Activated T-cell treated with anti-CD3 and anti-CD28 coated beads for 4 hours (primary cell): Measurements from ENCODE around the gene CAMTA1.

Source experiments
- DNase-seq: peaks from one replicate; pipeline ENCODE4 v3.0.0-alpha.2; 2020

CAMTA1 gene

DNA sequence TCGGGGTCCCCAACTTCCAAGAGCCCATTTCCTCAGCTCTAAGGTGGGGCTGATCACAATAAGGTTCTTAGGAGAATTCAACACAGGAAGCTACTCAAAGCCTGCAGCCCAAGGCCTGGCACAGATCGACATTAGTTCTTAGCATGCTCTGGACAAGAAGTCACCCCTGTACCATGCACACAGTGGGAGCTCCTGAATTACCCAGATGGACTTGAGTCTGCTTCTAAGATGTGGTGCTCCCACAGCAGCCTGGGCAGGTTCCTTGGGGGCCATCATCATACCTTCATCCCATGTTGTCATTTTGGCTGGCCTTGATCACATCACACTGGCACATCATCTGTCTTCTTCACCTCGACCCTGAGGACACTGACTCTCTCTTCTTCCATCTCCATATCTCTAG is 832.6 kb downstream of the CAMTA1 start:
- no peak for DNase-seq

DNA sequence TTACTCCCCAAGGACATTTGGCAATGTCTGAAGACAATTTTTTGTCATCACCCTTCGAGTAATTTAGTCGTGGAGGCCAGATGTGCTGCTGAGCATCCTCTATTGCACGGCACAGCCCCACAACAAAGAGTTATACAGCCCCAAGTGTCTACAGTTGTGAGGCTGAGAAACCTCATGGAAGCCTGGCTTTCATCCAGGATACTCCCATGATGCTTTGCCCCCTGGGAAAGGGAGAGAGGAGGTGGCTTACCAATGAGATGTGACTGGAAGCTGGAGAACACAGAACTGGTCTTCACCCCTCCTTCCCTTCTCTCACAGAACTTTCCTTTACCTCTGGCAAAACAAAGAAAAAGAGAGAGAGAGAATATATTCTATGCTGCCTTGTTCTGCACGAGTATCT is 834.9 kb downstream of the CAMTA1 start:
- no peak for DNase-seq

DNA sequence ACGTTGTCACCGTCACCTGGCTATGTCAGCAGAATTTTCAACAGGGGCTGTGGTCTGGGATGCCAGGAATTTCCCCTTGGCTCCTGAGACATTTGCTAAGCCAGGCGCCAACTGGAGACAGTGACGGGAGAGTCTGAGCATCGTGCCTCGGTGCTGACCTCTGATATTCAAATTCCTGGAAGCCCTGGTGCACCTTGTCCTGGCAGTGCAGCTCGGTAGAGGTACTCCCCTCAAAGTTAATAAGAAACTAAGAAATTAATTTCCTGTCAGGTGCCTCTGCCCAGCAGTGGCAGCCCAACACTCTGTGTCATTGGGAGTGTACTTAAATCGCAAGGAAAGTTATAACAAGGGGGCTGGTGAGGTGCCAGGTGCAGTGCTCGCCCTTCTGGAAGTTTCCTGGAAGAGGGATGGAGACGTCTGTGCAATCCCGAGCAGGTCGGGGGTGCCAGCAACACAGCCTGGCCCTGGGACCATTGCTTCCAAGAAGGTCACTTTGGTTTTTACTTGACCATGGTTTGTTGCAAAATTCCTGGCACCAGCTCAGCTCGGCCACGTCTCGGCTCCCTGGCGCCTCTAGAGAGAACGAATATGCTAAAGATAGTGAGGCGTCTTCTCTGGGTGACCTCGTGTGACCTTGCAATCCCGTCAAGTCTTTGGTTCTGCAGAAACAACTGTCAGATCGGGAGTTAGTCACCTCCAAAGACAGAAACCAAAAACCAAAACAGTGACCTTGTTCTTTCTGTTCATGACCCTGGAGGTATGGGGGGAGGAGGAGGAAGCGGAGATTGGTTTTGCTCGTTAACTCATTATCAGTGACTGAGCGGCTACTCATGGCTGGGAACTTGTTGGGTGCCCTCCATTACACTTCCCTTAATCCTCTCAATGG is 836.3 kb downstream of the CAMTA1 start:
- DNase-seq: no peak

DNA sequence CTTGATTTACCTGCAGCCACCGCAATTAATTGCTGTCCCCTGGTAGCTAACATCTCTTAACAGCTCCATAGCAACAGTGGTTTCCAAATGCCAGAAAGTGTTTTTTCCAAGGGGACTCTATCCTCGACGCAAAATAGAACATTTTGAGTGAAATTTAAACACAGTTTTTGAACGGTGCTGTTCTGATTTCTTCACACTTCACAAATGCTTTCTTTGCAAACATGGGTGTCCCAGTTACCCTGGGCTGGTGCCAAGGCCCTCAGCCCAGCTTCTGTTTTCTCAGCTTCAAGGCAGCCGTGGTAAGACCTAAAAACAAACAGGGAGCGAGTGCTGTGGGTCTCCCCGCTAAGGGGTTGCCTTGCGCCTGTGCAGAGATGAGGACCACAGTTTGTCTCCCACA is 838.6 kb downstream of the CAMTA1 start:
- no peak for DNase-seq

DNA sequence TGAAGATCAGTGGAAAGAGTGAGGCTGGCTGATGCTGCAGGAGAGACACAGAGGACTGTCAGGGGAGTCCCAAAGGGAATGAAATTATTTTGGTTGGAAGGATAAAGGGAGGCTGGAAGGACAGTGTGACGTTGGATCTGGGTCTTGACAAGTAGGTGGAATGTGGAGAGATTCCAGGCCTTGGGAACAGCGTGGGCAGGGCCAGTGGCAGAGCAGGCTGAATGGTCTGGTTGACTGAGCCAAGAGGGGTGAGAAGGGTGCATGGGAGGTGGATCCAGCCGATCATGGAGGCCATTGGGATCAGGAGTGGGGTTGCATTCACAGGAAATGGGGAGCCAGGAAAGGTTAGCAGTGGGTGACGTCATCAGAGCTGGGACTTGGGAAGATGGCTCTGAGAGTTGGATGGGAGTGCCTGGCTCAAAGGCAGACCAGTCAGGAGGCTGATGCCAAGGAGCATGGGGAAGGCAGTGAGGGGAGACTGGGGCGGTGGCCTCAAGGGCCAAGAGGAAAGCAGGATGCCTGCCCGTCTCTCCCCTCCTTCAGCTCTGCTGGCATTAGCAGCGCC is 839.6 kb downstream of the CAMTA1 start:
- DNase-seq: no peak

DNA sequence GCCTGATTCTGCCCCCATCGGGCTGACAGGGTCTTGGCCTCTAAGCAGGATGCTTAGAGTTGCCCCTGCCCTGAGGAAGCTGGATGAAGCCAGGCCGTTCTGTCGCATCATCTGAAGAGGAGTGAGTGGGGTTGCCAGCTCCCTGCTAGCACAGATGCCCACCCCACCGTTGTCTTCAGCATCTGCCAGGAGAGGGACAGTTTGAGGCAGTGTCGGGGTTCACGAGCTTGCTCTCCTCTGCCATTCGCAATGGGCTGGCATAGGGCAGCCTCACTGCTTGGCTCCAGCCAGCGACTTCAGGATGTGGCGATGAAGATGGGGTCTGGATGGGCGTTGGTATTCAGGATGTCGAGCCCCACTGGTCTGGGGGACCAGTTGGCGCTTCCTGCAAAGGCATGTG is 840.1 kb downstream of the CAMTA1 start:
- no peak for DNase-seq

DNA sequence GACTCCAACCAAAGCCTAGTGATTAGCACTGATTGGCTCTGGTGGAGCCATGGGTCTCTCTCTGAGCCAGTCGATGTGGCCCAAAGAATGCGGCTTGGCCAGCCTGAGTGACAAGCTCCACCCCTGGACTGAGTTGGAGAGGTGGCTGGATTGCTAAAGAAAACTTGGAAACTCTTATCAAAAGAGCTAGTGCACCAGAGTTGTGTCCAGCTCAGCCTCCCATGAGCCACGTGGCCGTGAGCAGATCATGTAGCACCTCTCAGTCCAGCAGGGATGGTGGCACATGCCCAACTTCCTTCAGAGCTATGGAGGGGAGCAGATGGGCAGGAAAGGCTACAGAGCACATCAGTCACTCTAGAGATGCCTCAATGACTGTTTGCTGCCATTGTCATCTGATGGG is 843.0 kb downstream of the CAMTA1 start:
- DNase-seq: no peak

DNA sequence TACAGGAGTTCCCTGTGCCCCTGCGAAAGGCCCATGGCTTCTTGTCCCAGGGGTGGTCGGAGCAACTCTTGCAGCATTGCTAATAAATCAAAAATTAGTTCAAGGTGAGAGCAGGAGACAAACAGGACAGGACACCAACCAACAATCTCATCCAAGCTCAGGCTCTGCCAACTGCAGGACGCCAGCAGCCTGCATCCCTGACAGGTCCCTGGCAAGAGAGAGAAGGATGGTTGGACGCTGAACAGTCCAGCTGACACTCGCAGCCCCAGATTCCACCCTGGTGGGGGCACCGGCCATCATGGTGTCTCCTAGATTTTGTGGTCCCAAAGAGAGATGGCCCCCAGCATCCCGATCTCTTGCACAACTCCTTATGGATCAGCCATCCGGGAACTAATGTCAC is 843.8 kb downstream of the CAMTA1 start:
- no peak for DNase-seq

DNA sequence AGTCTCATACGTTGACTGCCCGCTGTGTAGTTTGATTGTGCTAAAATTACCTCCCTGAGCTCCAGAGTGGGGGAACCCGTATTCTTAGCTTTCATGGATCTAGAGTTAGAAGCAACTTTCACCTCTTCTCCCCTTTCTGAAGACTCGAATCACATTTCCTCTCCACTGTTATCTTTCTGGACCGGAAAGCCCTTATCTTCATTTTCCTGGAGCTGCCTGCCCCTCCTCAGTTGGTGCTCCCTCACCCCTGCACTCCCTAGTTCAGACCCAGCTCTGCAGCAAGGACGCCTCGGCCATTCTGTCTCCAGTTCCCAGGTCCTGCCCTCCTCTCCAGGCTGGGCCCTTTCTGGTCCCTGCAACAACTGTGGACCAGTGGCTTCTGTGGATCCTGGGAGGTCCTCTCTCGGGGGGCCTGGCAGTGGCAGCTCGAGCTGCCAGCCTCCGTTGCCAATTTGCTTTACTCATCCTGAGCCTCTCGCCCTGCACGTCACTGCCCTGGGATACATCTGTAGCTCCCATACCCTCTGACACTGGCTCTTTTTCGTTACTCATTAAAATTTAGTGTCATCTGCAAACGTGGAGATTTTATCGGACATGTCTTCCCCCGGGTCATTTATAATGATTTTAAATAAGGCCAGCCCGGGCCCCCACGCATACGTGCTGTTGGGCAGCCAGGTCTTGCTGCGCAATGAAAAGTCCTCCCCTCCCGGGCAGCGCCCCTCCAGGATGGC is 844.4 kb downstream of the CAMTA1 start:
- no peak for DNase-seq

DNA sequence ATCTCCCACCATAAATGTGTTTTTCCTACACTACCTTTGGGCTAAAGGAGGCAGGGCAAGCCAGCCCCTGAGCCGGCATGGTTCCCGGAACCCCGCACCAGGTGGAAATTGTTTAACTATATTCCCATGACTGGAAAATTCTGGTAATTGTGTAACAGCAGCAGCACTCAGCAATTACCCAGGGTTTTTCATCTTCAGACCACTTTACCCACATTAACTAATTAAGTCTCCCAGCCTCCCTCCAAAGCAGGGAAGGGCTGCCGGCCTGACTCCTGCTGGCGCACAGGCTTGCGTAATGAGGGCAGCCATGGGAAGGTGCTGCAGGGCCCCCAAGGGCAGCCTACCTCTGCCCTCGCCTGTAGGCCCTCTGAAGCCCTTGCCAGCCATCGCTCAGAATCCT is 845.1 kb downstream of the CAMTA1 start:
- DNase-seq: no peak

DNA sequence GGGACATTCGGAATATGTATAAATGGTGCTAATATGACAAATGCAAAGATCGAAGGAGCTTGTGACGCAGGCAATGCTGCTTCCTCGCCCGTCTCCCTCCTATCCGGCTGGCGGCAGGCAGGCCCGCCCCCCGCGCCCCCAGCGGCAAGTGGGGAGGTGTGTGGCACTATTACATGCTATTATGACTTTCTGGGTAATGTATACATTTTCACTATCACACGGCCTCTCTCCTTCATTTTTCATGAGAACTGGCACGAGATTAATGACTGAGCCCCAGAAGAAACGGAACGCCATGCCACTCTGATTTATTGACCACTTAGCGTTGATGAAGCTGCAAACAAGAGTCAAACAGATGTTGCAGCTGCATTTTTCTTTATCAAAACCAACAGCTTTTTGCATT is 846.9 kb downstream of the CAMTA1 start:
- DNase-seq: no peak

DNA sequence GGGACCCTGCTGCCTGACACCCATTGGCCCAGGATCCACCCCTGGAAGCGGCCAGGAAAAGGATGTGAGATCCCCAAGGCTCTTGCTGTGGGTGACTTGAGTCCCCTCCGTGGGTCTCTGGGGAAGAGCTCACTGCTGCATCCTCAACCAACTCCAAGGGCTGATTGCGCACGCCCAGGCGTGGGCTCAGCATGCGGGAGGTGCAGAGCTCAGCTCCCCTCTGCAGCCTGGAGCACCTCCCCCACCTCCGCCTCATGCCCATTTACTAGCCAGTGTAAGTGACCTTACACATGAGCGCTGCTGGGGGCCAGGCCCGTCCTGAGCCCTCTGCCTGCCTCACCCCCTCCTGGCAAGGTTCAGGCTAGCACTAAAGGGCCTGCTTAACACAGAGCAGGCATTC is 847.4 kb downstream of the CAMTA1 start:
- no peak for DNase-seq

DNA sequence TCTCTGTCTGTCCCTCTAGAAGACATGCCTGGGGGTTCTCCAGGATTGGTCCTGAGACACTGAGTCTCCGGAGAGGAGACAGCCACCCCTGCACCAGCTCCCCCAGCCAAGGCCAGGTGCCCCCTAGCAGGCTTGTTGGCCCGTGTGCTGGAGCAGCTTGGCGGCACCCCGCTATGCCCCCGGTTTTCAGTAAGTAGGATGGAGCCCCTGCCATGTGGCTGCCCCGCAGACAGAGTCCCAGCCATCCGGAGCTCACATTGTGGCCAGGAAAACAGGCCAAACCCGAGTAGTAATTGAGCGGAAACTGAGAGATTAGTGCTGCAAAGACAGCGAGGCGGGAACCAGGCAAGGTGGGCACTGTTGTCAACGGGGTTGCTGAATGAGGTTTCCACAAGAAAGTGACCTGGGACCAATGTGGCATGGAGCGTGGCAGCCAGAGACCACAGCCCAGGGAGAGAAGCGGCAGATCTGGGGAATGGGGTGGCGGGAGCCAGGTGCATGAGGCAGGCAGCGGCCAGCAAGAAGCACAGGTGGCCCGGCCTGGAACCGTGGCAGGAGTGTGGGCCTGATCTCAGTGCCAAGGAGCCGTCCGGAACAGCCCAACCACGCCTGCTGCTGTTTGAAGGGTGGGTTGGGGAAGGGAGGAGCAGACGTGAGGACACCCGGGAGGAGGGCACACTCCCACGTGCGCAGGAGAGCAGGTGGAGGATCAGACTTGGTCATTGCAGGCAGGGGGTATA is 848.4 kb downstream of the CAMTA1 start:
- DNase-seq: no peak

DNA sequence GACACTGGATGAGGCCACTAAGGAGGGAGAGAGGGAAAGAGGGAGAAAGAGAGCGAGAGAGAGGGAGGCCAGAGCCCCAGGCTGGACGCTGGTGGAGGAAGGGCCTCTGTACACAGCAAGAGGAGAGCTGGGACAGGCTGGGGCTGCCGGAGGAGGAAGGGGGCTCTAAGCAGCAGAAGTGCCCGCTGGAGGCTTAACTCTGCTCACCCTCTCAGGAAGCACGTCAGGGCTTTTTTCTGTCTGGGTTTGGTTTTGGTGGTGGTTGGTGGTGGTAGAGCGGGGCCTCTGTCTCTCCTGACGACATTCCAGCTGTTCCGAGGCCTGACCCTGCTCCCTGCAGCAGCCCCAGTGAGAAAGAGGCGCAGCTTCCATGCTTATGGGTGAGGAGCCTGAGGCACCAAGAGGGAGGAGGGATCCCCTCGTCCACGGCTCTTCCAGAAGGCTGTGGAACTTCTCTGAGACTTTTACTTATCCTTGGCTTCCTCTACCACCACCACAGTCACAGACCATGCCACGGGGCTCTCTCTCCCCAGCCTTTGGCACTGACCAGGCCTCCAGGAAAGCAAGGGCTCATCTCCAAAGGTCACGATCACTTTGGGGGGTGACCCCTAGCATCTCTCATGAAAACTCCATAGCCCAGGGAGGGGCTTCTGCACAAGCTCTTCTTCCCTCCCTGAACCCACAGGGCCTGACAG is 849.4 kb downstream of the CAMTA1 start:
- no peak for DNase-seq

DNA sequence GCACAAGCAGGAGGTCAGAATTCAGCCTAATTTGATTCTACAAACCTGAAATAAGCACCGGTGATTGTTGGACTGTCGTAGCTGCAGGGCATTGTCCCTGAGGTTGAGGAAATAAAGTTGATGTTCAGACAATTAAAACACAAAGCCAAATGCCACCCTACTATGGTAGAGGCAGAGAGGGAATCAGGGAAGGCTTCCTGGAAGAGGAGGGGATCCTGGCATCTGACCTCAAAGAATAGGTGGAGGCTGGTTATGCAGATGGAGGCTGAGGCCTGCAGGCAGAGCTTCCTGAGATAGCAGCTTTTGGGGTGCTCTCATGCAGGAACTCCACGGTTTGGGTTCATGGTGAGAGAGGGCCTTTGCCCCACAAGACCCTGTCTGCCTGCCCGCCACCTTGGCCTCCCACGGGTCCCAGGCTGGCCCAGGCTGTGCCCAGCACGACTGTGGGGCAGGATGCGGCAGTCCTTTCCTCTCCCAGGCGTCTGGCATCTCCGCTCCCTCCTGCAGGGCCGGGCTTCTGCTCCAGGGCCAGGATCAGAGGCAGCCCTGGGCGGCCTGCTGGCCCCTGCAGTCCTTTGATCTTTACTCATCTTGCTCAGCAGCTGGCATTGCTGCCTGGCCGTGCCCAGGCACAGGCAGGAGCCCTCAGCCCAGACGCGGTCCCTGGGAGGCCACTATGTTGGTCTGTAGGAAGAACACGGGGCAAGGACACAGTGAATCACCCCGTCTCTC is 851.7 kb downstream of the CAMTA1 start:
- no peak for DNase-seq

DNA sequence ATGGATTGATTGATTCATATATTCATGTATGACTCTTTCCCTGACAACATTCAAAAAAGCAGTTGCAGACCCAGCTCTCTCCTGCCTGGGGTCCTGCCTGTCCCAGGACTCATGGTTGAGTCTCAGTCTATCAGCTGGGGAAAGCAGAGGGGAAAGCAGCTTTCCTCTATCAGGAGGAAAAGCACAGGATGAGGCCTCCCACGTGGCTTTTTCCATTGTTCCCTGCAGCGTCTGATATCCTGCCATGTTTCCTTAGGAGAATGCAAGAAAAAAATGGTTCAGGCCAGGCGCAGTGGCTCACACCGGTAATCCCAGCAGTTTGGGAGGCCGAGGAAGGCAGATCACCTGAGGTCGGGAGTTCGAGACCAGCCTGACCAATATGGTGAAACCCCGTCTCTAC is 852.8 kb downstream of the CAMTA1 start:
- DNase-seq: no peak

DNA sequence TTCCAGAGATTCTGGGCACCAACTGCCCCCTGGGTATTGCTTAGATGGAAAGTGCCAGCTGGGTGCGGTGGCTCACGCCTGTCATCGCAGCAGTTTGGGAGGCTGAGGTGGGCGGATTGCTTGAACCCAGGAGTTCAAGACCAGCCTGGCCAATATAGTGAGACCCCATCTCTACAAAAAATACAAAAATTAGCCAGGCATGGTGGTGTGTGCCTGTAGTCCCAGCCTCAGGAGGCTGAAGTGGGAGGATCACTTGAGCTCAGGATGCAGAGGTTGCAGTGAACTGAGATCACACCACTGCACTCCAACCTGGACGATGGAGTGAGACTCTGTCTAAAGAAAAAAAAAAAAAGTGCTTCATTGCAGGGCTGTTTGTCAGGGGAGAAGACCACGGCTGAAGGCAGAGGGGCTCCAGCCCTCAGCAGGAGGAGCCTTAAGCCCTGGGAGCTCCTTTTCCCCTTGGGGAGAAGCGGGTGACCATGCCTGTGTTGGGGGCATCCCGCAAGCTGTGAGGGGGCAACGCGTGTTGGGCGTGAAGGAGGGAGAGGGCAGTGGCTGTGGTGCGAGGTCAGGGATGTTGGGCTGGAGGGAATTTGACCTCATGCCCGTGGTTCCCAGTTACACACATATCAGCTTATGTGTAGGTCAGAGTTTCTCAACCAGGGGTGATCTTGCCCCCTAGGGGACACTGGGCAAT is 854.3 kb downstream of the CAMTA1 start:
- DNase-seq: no peak

DNA sequence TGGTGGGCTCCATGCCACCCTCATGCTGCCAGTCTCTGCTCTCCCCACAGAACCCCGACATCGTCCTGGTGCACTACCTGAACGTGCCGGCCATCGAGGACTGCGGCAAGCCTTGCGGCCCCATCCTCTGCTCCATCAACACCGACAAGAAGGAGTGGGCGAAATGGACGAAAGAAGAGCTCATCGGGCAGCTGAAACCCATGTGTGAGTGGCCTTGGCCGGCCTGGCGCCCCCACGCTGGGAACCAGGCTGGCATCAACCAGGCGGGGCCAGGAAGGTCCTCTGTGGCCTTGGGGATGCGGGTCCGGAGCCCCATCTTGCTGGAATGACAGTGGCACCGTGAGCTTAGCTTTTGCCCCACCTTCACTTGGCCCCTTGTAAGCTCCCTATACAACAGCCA is 855.1 kb downstream of the CAMTA1 start:
- DNase-seq: no peak

DNA sequence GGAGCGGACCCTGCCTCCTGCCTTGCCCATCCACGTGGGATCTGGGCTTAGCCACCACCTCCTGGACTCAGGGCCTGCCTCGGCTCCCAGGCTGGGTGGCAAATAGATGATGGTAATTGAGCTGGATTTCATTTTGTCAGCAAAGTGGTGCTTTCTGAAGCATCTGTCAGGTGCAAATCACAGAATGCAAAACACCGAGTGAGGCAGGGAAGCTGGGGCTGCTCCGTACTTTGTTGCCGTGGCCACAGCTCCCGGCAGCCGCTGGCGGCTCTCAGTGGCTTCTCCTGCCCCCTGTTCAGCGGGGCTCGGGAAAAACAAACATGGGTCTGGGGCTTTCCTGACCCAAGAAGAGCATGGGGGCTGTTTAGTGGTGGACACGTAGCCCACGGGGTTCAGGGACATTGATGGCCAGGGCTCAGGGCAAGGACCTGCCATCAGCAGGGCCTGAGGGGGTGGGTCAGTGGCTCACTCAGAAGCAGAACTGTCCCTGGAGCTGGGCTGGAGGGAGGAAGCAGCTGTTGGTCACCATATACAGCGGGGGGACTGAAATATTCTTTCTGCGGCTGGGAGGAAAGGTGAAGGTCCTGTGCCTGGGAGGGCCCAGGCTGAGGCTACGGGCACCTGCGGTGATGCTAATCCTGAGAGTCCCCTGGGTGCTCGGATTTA is 855.8 kb downstream of the CAMTA1 start:
- no peak for DNase-seq

DNA sequence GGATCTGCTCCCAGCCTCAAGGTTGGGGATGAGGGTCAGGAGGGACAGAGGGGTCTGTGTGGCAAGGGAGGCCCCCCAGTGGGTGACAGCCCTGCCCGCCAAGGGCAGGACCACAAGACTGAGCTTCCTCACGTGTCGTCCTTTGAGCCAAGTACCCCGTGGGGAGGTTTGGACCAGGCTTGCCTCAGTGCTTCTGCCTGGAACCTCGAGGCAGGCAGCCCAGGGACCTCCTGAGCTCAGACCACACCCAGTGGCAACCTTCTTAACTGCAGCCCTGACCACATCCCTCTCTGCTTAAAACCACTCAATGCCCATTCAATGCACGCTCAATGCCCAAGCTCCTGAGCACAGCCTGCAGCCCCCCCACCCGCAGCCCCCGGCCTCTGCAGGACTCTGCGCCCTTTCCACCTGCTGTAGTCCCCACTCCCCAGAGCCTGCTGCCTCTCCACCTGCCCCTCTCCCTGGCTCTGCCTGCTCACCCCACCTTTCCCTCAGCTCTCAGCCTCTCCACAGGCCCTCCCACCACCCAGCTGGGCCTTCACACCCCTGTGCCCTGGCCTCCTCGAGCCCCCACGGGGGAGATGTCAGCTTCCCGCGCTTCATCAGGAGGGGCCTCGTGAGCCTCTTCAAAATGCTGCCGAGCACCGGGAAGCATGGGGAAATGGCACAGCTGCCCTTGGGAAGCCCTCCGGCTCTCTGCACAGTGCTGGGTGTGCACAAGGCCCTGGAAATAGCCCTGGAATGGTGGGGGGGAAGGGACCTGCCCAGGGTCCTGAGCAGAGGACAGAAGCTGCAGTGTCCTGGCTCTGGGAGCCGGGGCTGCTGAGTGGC is 856.5 kb downstream of the CAMTA1 start:
- DNase-seq: no peak
